Measurements from ENCODE around the gene CCDC171.
A peak's percentile ranks its signal among the peaks of the same experiment; 100 is the strongest.

Gene CCDC171

DNA sequence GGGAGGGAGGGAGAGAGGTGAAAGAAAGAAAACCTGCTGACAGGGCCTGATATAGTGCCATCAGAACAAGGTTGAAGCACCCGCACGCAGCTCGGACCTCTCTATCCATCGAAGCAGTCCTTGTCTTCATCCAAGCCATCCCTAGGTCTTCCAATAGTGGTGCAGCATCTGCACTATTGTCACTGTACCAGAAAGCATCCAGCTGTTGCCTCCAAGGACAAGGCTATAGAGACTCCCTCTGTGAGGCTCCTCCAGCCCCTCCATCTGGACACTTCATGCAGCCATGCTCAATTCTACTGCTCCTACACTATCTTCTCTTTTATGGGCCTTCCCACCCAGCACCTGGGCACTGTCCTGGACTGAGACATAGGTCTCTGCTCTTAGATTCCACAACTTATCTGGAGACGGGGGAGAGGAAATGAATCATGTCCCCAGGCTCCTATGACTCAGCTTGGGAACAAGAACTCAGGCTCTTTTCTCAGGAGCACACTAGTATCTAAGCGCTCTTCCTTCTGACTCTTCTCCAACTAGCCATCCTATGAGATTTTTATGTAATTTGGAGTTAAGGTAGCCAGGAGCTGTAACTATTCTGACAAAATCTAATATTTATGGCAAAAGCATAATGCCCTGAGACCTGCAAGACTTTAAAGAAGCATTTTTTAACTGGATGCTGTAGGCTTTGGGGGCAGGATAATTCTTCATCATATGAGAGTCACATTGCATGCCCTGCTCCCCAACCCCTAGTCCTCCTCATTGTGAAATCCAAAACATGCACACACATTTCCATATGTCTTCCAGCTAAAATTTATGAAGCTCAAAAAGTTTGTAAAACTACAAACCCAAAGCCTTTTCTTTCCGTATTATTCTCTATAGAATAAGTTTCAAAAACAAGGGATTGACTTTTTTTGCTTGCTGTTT is 446.8 kb downstream of the CCDC171 start:
- DNase-seq (ENCODE audit: low read depth, low spot score) = peak; percentile 54

DNA sequence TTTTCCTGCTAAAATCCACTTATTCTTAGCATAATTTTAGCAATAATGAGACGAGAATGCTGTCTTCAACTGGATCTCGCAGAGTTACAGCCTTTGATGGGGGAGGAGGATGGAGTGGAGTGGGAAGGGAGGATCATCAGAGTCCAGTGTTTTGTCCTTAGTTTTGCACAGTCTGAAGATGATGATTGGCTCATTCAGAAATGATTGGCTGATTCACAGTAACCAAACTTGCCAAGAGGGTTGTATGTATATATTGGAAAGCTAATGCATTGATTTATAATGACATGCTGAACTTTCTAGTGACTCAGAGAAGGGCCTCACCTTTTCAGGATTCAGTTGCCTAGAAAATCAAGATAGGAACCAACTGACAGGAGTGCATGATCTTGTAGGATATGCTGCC is 448.0 kb downstream of the CCDC171 start:
- no peak for DNase-seq (ENCODE audit: low read depth, low spot score)

DNA sequence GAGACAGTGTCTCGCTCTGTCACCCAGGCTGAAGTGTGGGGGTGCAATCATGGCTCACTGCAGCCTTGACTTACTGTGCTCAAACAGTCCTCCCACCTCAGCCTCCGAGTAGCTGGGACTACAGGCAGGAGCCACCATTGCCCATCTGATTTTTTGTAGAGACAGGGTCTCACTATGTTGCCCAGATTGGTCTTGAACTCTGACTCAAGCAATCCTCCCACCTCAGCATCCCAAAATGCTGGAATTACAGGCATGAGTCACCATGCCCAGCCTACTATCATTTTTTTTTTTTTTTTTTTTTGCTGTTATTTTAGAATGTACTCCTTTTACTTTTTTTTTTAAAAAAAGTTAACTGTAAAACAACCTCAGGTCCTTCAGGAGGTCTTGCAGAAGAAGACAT is 449.0 kb downstream of the CCDC171 start:
- DNase-seq (ENCODE audit: low read depth, low spot score) = no peak

DNA sequence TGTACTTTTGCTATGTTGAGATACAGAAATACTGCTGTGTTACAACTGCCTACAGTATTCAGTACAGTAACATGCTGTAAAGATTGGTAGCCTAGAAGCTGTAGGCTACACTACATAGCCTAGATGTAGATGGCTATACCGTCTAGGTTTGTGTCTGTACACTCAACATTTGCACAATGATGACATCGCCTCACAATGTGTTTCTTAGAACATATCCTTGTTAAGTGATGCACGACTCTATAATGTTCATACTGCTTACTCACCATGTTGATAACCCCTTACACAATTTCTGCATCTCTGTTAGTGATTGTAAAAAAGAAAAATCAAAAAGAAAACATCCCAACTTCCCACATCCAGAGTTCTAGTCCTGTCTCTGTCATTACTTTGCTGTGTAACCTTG is 450.0 kb downstream of the CCDC171 start:
- DNase-seq (ENCODE audit: low read depth, low spot score) = no peak

DNA sequence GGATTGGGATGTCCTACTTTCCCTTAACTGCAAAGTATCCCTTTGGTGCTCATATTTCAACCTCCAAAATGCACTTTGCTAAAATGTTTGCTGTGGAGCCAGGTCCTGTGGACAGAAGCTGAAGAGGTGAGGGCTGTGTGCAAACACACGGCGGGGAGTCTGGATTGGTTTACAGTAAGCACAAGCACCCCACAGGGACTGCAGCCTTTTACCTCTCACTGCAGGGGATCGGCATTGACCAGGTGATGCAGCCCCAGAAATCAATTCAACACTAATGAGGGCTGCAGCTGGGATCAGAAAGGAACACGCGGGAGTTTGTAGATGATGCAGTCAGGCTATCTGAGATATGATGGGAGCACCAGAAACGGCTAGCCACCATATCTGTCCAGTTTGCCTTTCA is 450.9 kb downstream of the CCDC171 start:
- no peak for DNase-seq (ENCODE audit: low read depth, low spot score)

GRCh38 chr9:16004613-16005012 is 451.8 kb downstream of the CCDC171 start:
- no peak for DNase-seq (ENCODE audit: low read depth, low spot score)

DNA sequence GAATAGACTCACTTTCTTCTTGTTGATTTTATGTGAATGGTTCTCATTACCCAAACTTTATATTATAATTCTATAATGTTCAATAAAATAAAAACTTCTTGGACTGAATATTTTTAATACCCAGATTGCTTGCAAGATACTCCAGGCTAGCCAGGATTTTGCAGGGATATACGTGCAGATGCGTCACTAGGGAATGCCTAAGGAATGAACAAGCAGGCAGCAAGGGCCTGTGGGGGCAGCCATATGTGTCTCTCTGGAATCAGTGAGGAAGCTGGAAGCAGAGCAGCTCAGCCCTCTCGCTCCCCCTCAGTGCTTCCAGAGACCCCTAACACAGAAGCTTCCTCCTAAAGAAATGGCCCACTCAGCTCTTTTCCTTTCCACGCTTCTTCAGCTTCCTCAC is 457.4 kb downstream of the CCDC171 start:
- no peak for DNase-seq (ENCODE audit: low read depth, low spot score)

GRCh38 chr9:16012621-16013020 is 459.8 kb downstream of the CCDC171 start:
- DNase-seq (ENCODE audit: low read depth, low spot score) = no peak

- DNase-seq (ENCODE audit: low read depth, low spot score) = no peak
These were observed 460.5 kb downstream of the CCDC171 start for GRCh38 chr9:16013366-16013765.

DNA sequence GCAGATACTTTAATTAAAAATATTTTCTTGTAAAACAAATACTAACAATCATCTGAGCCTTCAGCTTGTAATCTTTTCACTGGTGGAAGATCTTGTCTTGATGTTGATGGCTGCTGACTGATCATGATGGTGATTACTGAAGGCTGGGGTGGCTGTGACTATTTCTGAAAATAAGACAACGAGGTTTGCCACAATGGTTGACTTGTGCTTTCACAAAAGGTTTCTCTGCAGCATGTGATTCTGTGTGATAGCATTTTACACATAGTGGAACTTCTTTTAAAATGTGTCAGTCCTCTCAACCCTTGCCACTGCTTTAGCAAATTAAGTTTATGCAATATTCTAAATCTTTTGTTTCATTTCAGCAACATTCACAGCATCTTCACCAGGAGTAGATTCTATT is 461.0 kb downstream of the CCDC171 start:
- no peak for DNase-seq (ENCODE audit: low read depth, low spot score)

DNA sequence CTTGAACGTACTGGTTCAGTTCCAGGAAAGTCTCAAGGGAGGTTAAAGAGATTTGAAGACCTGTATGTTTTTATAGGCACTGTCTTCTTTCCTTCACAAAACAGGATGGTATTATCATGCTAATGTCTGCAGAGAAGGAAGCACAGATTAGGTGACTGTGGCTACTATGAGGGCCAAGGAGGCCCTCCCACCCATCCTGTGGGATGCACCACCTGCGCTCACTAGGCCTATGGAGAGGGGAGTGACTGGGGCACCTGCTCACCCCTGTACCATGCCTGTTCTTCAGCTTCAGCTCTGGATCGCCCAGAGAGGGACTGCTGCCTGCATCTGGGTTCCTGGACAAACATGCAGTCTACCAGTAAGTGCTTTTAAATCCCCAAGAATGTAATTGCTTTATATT is 469.4 kb downstream of the CCDC171 start:
- no peak for DNase-seq (ENCODE audit: low read depth, low spot score)

GRCh38 chr9:16023446-16023845 is 470.6 kb downstream of the CCDC171 start:
- peak; percentile 58 for DNase-seq (ENCODE audit: low read depth, low spot score)
